Cardiac septum (tissue), 1 donor: ENCODE data around the gene ERMAP. TPM values are rescaled to one million over a fixed set of nuclear protein-coding genes. Genes with fewer than 3 reads are reported as not detected.

Source experiments
- DNase-seq: peaks from one replicate; pipeline ENCODE4 v3.0.0-alpha.2; 2020; ENCODE audit warnings: low spot score
- intact Hi-C: fragments of 100-400 bp; cut with DNase I; formaldehyde crosslinking; loops from one replicate; pipeline ENCODE4 v1.14.0; 2022
- long read RNA-seq: library from polyadenylated mRNA; unstranded; transcript quantifications from one replicate; pipeline ENCODE4 v2.0.0, GENCODE V29; 2021
- total RNA-seq: library from RNA; stranded (reverse); fragmentation: NEBNext Ultra II Directional; extraction: Animal tissue kit (Norgen Biotek cat#: 25700); gene quantifications from one replicate; pipeline ENCODE4 v1.2.1, GENCODE V29; 2021
- donor health status: DM: no; HTN: no; CAD: no.

ERMAP gene, protein sequence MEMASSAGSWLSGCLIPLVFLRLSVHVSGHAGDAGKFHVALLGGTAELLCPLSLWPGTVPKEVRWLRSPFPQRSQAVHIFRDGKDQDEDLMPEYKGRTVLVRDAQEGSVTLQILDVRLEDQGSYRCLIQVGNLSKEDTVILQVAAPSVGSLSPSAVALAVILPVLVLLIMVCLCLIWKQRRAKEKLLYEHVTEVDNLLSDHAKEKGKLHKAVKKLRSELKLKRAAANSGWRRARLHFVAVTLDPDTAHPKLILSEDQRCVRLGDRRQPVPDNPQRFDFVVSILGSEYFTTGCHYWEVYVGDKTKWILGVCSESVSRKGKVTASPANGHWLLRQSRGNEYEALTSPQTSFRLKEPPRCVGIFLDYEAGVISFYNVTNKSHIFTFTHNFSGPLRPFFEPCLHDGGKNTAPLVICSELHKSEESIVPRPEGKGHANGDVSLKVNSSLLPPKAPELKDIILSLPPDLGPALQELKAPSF
- total RNA-seq: 8.5 TPM
- long read RNA-seq, partial matches to known transcripts: 0 of 3 reads
- long read RNA-seq, other reads (novel, unspliced or antisense): 2 of 3 reads

DNA sequence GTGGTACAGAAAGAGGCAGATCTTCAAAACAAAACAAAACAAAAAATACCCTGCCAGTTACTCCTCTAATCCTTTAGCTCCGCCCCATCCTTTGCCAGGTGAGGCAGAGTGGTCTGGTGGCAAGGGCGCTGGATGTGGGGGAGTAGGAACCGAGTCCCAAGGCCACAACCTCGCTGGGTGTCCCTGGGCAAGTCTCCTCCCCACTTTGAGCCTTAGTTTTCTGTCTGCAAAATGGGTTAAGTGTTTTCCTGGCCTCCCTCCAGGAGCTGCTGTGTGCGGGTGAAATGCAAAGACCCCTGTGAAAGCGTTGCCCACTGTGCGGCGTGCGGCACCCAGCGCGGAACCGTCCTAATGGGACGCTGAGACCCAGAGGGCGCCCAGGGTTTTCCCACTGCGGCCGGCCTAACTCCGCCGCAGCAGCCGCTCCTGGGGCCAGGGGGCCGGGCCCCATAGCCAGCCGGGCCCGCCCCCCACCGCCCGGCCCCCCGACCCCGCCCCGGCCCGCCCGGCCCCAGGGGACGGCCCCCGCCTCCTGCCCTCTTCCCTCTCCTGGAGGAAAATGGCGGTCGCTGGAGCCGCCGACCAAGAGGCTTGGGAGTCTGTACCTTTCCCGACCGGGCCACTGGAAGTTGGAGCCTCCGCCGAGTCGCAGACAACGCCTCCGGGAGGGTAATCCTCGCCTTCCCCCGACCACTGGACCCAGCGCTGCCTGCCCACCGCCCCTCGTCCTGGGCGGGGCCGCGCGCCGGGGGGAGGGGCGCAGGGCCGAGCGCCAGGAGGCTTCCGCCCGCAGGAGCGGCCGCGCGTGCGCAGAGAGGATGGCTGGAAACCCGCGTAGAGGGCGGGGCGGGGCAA is at the start of gene ERMAP, which contains the start of gene SVBP:
ERMAP (plus strand) TSS at position 538 of the 855 bp plus-strand sequence. CDS start 13,327 bp downstream, outside the sequence.
SVBP (minus strand) TSS at position 813 of the 855 bp plus-strand sequence. CDS start 853 bp downstream, outside the sequence.
- DNase-seq: peak; percentile 98
- intact Hi-C loops: loop anchor here (2.0 kb wide), 2 partner anchors 30 to 50 kb away; partner anchors contain the start of genes C1orf50, P3H1 and ZNF691

DNA sequence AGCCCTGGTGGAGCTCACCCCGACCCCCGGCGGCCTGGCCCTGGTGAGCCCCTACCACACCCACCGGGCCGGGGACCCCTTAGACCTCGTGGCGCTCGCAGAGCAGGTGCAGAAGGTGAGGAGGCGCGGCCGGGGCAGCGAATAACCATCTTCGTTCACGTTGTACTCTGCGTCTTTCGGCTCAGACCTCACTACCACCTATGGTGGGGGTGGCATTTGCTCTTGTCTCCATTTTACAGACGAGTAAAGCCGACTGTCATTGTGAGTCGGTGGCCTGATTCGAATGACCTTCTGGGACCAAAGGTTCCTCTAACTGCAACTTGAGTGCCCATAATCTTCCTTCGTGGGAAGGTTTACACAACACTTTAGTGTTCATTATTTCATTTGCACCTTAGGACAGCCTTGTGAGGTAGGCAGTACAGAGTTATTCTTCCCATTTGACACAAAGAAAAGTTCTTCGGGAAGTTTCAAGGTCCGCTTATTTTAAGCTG is 49.4 kb upstream of the ERMAP start:
- no peak for DNase-seq
- intact Hi-C loops: loop anchor here (2.0 to 5.0 kb wide), 3 partner anchors 49 to 85 kb away; partner anchors contain the start of genes ERMAP, SVBP, YBX1 and ZNF691

DNA sequence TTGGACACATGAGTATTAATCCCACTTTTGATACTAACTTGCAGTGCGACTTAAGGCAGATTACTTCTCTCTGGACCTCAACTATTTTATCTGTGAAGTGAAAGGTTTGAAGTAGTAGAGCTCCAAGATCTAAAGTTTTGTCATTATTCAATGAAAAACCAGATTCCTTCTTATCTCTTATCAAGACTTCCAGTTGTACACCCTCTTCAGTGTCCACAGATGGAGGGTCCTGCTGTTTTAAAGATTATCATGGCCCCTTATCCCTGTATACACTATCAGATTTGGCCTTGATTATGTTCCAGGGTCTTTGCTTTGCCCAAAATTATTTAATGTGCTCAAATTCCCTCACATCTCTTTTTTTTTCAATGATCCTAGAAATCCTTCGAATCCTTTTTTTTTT is 48.8 kb upstream of the ERMAP start:
- DNase-seq: no peak
- intact Hi-C loops: loop anchor here (5.0 kb wide), 1 partner anchor 86 kb away; the partner anchor contains the start of gene YBX1

DNA sequence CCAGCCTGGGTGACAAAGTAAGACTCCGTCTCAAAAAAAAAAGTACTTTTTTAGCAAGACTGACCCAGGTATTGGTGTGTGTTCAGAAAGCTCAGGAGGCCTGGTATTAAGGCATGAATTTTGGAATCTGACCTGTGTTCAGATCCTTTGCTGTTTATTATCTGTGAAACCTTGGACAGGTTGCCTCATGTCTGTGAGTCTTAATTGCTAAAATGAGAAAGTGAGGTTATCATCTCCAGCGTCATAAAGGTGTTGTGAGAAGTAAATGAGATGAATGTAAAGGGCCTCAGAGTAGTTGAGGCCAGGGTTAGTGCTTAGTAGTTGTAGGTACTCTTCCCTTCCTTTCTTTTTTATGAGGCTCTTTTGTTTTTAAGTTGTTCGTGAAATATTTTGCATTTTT is 47.1 kb upstream of the ERMAP start:
- DNase-seq: no peak
- intact Hi-C loops: loop anchor here (5.0 kb wide), 1 partner anchor 88 kb away; the partner anchor contains the start of gene YBX1

DNA sequence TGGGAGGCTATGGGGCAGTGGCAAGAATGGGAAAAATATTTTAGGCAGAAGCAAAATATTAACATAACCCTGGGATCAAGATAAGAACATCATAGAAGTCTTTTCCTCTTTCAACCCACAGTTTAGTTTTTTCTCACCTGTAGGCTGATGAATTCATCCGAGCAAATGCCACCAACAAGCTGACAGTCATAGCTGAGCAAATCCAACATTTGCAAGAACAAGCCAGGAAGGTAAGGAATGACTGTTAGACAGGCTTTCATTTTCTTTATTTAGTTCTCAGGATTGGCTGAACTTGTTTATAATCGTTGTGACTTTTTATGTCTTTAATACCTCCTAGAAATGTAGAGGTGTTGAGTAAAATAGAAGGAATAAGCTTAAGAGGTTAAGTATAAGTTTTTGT is 43.5 kb upstream of the ERMAP start:
- intact Hi-C loops: no loop called here
- no peak for DNase-seq

DNA sequence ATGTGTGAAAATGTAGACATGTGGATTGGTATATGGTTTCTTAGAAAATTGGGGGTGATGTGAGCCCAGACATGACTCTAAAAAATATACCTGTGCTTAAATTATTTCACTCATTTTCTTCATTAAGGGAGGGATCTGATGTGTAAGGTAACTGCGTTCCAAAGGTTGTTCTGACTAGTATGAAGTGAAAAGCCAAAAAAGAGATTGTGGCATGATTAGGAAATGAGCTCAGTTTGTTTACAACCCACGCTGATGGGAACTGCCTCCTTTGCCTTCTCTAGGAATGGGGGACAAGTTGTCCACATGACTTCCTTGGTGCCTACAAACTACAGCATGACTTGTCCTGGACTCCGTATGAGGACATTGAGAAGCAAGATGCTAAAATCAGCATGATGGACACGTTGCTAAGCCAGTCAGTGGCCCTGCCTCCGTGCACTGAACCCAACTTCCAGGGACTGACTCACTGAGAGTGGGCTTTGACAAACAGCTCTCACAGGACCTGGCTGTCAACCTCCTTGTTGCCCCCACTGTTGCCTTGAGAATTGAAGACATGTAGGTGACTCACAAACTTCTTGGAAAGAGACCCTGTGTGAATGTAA is 41.9 kb upstream of the ERMAP start:
- DNase-seq: no peak
- intact Hi-C loops: no loop called here

DNA sequence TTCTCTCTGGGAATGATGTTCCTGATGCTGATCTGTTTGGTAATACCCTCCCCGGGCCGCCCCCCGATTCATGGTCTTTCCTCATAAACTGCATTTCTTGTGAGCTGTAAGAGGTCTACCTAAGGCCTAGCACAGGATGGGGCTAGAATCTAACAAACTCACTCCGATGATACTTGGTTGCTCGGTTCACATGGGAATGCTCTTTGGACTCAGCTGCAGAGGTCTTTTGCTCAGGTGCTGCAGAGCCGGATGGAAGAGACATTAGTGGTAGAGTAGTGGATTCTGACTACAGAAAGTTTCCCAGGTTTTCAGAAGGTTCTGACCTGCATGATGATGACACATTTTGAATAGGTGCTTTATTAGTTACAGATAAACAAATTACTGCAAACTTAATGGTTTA is 40.4 kb upstream of the ERMAP start:
- intact Hi-C loops: no loop called here
- DNase-seq: no peak

DNA sequence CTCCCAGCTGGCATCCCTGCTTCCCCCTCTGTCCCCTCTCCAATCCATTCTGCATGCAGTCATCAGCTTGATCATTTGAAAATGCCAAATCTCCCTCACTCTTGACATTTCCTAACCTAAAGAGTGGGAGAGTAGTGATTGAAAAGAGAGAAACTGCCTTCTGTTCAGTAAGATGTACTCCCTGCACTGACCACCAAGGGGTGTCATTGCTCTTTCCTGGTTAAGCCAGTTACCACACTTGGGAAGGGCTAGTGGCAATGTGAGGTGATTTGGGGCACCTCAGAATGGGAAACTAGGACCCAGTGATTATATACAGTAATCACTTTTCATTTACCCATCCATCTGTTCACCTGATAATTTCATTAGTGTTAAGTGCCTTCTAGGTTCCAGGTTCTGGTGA is 39.1 kb upstream of the ERMAP start:
- no peak for DNase-seq
- intact Hi-C loops: loop anchor here (2.0 kb wide), 1 partner anchor 297 kb away; no protein-coding TSS in a partner anchor

DNA sequence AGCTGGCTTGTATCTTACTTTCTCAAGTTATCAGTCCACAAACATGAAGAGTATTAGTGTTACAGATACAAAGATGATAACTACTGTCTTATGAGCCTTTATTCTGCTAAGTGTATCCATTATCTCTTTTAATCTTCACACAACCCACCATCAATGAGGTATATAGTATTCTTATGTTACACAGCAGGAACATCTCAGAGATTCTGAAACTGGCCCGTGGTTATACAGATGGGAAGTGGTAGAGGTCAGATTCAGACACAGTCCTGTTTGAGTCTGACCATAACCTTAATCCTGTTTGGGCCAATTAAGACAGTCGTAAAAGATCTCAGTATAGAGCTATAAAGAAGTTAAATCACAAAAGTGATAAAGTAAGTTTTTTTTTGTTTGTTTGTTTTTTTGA is 37.2 kb upstream of the ERMAP start:
- DNase-seq: no peak
- intact Hi-C loops: loop anchor here (2.0 kb wide), 1 partner anchor 295 kb away; no protein-coding TSS in a partner anchor

DNA sequence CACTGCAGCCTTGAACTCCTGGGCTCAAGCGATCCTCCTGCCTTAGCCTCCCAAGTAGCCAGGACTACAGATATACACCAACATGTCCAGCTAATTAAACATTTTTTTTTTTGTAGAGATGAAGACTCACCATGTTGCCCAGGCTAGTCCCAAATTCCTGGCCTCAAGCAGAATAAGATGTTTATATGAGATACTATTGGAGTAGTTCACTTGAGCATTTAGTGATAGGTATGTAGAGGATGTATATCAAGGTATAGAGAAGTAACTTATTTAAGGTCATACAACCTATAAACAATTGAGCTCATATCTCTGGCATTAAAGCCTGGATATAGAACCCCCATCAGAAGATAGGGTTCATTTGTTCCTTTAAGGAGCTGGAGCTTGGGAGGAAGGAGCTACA is 36.7 kb upstream of the ERMAP start:
- DNase-seq: no peak
- intact Hi-C loops: no loop called here

DNA sequence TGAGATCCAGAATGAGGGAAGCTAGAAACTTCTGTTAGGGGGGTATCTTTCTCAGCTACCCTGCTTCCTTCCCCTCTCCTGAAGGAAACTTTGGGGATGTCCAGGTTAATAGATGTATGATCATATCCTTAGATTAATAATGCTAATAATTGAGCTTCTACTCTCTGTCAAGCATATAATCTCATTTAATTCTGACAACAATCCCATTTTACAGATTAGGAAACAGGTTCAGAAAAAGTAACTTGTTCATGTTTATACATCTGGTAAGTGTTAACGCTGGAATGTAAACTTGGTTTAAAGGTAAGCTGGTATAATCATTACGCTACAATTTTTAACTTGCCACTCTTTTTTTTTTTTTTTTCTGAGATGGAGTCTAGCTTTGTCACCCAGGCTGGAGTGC is 33.8 kb upstream of the ERMAP start:
- DNase-seq: no peak
- intact Hi-C loops: no loop called here

DNA sequence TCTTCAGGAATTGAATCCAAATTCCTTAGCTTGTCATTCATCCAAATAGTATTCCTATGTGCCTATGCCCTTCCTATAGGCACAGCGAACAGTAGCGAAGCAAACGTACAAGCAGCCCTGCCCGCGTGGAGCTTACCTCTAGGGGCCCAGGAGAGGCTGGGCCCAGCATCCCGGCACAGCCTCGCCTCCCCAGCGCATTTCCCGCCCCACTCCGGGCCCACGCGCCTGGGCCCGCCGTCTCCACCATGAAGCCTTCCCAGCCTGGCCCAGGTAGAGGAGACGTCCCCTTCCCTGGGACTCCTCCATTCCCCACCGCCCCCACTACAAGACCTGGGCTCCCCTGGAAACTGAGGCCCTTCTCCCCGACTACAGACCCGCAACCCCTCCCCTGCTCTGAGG is 32.4 kb upstream of the ERMAP start:
- intact Hi-C loops: no loop called here
- no peak for DNase-seq

DNA sequence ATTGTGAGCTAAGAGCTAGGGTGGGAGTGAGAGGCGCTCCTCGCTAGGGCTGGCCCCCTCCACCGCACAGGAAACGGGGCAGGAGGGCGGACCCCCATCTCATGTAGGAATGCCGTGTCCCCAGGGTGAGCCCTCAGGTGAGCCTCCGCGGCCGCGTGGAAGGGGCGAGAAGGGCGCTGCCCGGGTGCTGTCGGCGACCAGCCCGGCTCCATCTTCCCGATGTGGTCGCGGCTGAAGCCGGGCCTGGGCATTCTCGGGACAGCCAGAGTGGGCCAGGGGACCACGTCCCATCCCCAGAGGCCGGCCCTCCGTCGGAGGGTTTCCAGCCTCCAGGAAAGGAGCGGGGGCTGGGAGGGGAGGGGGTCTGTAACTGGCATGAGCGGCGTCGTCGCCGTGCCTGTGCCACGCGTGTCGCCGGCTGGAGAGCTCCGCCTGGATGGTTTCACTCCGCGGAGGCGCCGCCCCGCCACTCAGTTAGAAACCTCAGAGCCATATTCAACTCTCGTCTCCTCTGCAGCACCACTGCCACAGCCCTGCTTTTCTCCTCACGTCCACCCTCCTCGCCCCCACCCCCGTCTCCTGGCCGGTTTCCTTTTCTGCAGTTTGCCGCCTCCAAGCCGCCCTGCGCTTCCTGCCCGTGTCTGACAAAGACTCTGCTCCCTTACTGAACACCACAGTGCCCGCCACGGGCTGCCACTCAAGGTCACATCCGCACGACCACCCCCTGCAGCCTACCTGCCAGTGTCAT is 31.8 kb upstream of the ERMAP start, which contains the start of gene TMEM269:
TMEM269 (plus strand) TSS at position 46 of the 748 bp plus-strand sequence. CDS start 4,903 bp downstream, outside the sequence.
- no peak for DNase-seq
- intact Hi-C loops: no loop called here

DNA sequence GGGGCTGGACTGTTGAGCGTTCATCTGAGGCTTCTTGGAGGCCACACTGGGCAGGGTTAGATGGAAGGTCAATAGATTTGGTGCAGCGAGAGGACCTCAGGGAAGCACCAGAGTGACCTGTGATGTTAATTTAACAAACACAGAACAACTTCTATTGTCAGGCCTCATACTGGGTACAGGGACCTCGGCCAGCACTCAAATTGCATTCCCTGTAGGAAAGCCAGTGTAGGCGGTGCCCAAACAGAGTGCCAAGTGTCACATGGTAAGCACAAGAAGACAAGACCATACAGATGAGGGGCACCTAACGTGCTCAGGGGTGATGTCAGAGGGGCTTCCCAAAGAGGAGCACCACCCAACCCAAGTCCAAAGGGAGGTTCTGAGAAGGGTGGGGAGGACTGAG is 30.8 kb upstream of the ERMAP start:
- intact Hi-C loops: no loop called here
- no peak for DNase-seq

DNA sequence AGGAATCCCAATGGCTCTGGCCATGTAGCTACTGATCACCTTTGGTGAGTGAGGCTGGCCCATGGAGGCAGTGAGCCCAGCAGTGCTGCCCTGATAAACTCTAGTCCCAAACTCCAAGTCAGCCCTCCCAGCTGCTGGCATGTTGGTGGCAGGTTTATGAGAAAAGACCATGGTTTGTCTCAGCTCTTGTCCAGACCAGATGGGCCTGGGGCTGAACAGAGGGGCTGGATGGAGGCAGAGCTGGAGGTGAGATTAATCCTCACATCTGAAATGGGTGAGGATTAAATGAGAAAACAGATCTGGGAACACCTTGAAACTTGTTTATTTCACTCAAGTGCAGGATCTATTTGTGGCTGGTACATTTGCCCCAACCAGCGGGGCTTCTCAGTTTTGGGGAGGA is 28.9 kb upstream of the ERMAP start:
- intact Hi-C loops: no loop called here
- no peak for DNase-seq

DNA sequence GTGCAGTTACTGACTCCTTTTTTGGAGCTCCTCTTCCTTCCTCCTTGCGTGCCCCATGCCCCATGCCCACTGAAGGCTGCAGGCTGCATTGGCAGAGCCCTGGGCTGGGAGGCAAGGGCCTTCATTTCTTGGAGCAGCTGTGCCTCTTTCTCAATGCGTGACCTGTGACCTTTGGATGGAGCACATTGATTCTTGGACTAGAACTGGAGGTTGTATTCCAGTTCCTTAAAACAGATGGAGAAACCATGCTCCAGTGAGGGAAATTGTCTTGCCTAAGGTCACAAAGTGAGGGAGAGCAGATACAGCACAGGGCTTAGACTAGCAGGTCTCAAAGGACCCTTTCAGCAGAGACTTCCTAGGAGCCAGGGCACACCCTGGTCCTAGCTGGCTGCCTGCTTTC is 23.1 kb upstream of the ERMAP start:
- intact Hi-C loops: no loop called here
- DNase-seq: no peak

DNA sequence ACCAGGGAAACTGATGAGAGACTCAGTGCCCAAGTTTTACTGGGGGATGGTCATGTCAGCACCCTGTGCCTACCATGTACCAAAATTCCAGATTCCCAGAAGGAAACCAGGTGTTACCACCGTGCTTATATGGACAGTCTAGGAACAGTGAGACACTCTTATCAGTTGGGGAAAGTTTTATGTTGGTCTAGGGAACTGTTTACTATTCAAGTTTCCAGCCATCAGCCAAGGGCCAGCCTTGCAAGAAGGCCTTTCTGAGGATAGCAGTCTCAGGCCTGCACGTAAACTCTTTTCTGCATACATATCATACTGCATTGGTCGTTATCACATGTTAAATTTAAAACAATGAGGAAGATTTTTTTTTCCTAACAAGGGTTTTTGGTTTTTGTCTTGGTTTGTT is 19.5 kb upstream of the ERMAP start:
- no peak for DNase-seq
- intact Hi-C loops: no loop called here

DNA sequence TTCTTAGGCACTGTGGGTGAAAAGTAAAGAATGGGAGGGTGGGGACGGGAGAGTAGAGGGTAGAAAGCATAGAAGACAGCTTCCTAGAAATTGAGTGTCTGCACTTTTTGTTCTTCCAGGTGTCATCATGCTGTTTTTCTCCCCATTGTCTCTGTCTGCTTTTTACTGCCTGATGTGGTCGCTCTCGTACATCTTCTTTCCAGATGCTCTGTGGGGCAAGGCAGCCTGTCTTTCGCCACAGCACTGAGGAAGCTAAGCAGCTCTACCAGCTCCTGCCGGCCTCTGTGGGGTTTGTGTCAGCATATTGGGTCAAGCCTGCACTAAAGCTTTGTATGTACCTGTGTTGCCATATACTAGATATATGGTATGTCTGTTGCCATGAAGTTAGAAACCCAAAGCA is 18.9 kb upstream of the ERMAP start:
- DNase-seq: no peak
- intact Hi-C loops: no loop called here
